HS-27A (cell line): ENCODE data around the gene ACOX3.

ENCODE experiments used
- DNase-seq: peaks from one replicate; pipeline ENCODE4 v3.0.0-alpha.2; 2012; ENCODE audit warnings: low read depth, missing footprints

The ACOX3 gene

GRCh38 chr4:8467016-8467415, 26.5 kb upstream of the ACOX3 start:
- no peak for DNase-seq

GRCh38 chr4:8465615-8466611, 25.4 kb upstream of the ACOX3 start:
- DNase-seq, result no peak

- no peak for DNase-seq
Measured at GRCh38 chr4:8464381-8464780, 23.9 kb upstream of the ACOX3 start.

GRCh38 chr4:8463811-8464210, 23.3 kb upstream of the ACOX3 start:
- DNase-seq, result no peak

GRCh38 chr4:8461616-8462015, 21.1 kb upstream of the ACOX3 start:
- DNase-seq, result no peak

- no peak for DNase-seq
Measured at GRCh38 chr4:8461086-8461485, 20.6 kb upstream of the ACOX3 start.

GRCh38 chr4:8459867-8460445, 19.4 kb upstream of the ACOX3 start:
- no peak for DNase-seq

GRCh38 chr4:8457646-8458252, 17.2 kb upstream of the ACOX3 start:
- no peak for DNase-seq

- DNase-seq, result no peak
Measured at GRCh38 chr4:8453957-8454356, 13.4 kb upstream of the ACOX3 start.

GRCh38 chr4:8451440-8452182, 11.1 kb upstream of the ACOX3 start:
- DNase-seq, result no peak

- no peak for DNase-seq
Measured at GRCh38 chr4:8446122-8446521, 5.6 kb upstream of the ACOX3 start.

GRCh38 chr4:8443801-8444200, 3.3 kb upstream of the ACOX3 start:
- DNase-seq, result no peak

GRCh38 chr4:8442596-8443358, 2.3 kb upstream of the ACOX3 start:
- no peak for DNase-seq

- no peak for DNase-seq
Measured at GRCh38 chr4:8441499-8442091, 1.1 kb upstream of the ACOX3 start.

- DNase-seq, result no peak
Measured at GRCh38 chr4:8439914-8440491, 520 bp downstream of the ACOX3 start.

GRCh38 chr4:8439168-8439567, 1.4 kb downstream of the ACOX3 start:
- no peak for DNase-seq

- DNase-seq, result no peak
Measured at GRCh38 chr4:8438743-8439142, 1.8 kb downstream of the ACOX3 start.

GRCh38 chr4:8437281-8437680, 3.2 kb downstream of the ACOX3 start:
- no peak for DNase-seq

- DNase-seq, result no peak
Measured at GRCh38 chr4:8435656-8436121, 4.8 kb downstream of the ACOX3 start.

- DNase-seq, result no peak
Measured at GRCh38 chr4:8434251-8435073, 6.1 kb downstream of the ACOX3 start.
